Left renal pelvis (tissue), 4 donors: ENCODE measurements around the gene THRA. TPM values are rescaled to one million over a fixed set of nuclear protein-coding genes. Genes with fewer than 3 reads are reported as not detected.

ENCODE experiments used
- DNase-seq, 4 donors: peaks; one replicate each; pipeline ENCODE4 v3.0.0-alpha.2; 2013; ENCODE audit warnings: low read depth in 4 of 4, low spot score in 3 of 4
- polyA plus RNA-seq, 4 donors: library from polyadenylated mRNA; unstranded; fragments of 120-200 nt; gene quantifications; one replicate each; pipeline ENCODE4 v1.2.1, GENCODE V29; 2013; ENCODE audit not compliant: insufficient read length in 4 of 4

THRA gene
- polyA plus RNA-seq, 4 donors = 47.8 to 83.6 (median 52.8) TPM

DNA sequence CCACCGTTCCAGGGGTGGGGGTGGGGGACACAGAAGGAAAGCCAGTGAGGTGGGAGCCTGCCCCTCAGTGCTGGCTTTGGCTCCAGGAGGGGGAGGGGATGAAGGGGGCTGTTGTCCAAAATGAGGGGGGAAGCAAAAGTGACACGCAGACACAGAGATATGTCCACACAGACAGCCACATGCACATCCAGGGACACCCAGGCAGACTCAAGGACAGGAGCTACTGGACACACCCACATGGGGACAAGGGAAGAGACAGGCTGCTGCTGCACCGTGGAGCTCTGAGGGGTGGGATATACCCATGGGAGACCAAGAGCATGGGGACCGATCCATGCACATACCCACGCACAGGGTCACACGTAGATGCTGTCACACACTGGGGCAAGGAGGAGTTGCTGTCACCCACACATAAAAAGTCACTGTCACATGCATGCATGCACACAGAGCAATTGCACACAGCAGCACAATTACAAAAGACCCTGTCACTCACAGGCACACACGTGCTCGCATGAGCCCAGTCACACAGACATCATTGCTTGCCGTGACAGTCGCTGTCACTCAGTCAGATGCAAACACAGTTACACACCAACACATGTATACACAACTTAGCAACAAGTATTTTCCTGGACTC is 1.3 kb downstream of the THRA start:
- DNase-seq = no peak

DNA sequence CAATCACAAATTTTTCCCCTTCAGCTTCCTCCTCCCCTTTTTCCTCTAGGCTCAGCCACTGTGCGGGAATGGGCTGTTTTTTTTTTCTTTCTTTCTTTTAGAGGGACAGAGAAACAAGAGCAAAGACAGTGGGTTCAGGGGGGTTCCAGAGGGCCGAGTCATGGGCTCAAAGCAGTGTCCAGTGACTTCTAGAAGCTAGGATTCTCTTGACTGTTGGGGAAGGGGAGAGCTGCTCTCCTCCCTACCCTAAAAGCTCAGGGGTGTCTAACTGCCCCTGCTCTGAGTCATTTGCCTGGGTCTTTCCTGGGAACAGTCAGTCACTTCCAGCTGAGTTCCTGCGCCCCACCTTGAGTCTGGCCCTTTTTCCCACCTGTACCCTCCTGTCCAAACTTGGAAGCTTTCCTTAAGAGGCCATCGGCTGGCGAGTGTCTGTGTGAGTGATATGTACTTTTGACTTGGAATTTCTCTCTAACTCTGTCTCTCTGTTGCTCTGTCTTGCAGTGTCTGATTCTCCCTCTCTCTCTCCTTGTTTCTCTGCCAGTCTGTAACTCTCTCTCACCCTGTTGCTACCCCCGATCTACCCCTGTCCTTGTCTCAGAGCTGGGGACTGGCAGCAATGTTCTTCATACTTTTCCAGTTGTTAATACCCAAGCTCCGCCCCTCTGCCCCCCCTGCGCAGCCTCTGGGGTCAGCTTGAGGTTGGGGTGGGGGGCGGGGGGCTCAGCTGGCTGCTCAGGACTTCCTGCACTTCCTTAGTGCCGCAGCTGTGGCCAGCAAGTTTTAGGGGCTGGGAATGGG is 2.4 kb downstream of the THRA start:
- no peak for DNase-seq

DNA sequence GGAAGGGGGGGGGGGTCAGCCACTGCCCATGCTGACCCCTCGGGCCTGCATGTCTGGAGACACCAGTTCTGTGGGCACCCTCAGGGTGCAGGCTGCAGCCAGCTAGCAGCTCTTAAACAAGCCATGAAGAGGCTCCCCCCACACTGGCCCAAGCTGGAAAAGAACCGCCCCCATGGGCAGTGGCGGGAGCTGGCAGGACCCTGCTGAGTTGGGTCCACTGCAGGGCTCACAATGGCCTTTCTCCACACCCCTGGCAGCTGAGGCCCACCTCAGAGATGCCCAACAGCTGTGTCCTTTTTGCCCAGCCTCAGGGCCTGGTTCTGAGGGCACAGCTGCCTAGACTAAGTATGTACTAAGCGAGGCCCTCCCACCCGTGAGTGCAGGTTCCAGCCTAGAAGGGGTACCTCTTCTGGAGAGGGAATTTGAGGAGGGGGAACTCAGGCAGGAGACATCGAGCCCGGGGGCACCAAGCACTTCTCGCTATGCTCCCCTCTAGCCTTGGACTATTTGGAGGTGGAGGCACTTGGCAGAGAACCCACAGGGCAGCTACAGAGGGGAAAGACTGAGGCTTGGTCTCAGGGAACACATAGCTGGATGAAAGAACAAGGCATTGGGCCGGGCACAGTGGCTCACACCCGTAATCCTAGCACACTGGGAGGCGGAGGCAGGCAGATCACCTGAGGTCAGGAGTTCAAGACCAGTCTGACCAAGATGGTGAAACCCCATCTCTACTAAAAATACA is 3.2 kb downstream of the THRA start:
- no peak for DNase-seq

DNA sequence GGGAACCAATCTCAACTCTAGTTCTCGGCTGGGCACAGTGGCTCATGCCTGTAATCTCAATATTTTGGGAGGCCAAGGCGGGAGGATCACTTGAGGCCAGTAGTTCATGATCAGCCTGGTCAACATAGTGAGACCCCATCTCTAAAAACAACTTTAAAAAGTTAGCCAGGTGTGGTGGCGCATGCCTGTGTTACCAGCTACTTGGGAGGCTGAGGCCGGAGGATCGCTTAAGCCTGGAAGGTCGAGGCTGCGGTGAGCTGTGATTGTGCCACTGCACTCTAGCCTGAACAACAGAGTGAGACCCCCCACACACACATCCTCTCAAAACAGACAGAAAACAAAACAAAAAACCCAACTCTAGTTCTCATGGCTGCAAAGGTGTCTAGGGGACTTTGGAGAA is 4.9 kb downstream of the THRA start:
- no peak for DNase-seq

DNA sequence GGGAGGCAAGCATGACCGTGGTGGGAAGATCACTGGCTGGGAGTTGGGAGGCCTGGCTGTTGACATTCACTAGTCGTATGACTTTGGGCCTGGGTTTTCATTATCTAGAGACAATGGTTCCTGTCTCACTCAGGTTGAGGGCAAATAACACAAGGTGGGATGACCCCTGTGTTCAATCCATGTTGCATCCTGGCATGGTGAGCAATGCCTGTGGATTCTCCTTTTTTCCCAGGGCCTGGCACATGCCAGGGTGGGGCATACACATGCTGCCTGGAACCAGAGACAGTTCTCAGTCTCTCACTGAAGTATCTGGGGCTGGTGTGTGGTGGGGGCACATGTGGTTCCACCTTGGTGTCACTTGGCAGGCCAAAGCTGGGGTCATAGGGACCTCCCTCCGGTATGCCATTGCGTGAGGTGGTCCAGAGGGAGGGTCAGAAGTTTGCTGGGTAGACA is 5.4 kb downstream of the THRA start:
- DNase-seq = no peak

DNA sequence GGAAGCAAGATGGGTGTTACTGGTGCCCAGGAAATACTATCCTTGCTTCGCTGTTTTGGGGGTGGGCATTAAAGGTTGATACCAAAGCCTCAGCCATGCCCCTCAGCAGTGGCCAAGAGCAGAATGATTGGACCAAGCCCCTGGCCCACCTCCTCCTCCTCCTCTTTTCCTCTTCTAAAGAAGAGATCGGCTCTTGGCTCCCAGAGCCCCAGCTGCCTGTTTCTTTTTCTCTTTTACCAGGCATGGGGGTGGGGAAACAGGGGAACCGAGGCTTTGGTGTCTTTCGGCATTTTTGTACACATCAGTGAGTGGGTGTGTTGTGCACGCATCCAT is 5.8 kb downstream of the THRA start:
- no peak for DNase-seq

DNA sequence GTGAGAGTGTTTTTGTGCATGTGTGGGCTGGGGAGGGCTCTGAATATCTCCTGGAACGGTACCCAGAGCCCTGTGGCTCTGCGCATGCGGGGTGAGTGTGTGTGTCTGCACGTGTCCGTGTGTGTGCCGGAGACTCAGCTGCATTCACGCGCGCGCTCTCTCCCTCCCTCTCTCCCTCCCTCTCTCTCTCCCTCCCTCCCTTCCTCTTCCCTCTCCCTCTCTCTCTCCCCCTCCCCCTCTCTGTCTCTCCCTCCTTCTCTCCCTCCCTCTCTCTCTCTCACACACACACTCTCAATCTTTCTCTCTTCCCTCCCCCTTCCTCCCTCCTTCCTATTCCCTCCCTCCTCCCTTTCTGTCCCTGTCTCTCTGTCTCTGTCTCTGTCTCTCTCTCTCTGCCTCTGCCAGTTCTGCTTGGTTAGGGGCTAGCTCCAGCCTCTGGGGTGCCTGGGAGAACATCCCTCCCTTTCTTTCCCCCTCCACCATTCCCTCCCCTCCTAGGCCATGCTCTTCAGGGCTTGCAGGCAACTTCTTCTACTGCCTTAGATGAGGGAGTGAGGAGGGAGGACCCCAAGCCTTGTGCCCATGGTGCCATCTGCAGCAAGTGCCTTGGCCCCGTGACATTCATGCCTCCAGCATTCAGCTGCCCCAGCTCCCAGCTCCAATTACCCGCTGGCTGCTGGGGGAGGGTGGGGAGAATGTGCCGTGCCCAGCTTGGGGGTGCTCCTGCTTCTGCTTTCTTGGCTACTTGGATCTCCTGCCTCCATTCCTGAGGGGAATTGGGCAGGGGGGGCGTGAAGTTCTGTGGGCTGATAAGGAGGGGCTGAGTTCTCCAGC is 6.4 kb downstream of the THRA start:
- DNase-seq = peak in 3 of 4 donors; percentile 76 to 82 (median 79)

DNA sequence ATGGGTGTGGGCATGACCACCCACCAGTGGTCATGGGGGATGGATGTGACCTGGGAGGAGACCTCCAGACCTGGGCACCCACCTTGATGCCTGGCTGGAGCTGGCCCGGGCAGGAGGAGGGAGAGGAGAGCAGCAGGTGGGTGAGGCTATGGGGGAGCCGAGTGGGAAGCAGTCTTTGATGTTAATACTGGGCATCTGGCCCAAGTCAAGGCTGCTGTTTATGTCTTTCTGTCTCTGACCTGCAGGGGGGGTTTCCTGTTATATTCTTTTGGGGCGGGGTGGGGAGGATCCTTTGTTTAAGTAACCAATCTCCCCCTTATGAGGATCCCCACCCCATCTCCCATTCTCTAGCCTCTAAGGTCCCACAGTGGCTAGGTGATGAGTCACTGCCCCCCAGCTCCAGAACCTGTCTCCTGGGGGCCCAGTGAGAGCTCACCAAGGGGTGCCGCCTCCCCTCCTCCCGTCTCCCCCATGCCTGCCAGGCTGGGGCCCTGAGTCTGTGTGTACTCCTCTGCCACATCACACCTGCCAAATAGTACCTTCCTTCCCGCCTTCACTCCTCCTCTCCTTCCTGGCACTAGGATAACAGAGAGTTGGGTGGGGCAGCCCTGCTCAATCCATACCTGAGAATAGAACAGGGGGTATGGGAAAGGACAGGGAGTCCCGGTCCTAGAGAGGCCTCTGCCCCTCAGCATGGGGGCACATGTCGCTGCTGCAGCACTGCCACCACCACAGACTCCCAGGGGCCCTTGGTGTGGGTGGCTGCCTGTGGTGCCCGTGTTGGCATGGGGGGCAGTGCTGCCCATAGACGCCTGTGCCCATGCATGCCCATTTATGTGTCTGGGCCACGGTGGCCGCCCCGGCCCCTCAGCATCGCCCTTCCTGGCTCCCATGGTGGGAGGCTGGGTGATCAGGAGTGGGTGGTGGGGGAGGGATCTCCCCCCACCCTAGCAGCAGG is 7.3 kb downstream of the THRA start:
- no peak for DNase-seq

DNA sequence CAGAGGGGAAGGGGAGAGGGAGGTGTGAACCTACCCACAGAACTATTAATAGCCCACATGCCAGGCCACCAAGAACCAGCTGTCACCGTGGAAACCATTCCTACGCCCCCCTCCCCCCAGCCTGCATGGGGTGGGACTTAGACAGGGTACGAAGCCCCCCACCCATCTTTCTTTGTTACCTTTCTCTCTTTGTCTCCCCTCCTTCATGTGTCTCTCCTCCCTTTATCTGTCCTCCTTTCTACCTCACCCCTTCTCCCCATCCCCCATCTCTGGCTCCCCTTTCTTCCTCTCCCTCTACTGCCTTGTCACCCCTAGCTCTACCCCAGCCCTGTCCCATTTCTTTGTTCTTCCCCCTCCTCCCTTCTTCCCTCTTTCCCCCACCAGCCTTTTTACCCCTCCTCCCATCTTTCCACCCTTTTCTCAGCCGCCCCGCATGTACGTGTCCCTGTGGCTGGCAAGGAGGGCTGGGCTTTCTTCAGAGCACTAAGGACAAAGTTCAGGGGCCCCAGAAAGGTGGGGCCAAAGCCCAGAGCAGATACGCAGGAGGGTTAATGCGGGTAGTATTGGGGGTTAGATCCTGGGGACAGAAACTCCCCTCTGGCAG is 8.0 kb downstream of the THRA start:
- DNase-seq = no peak

DNA sequence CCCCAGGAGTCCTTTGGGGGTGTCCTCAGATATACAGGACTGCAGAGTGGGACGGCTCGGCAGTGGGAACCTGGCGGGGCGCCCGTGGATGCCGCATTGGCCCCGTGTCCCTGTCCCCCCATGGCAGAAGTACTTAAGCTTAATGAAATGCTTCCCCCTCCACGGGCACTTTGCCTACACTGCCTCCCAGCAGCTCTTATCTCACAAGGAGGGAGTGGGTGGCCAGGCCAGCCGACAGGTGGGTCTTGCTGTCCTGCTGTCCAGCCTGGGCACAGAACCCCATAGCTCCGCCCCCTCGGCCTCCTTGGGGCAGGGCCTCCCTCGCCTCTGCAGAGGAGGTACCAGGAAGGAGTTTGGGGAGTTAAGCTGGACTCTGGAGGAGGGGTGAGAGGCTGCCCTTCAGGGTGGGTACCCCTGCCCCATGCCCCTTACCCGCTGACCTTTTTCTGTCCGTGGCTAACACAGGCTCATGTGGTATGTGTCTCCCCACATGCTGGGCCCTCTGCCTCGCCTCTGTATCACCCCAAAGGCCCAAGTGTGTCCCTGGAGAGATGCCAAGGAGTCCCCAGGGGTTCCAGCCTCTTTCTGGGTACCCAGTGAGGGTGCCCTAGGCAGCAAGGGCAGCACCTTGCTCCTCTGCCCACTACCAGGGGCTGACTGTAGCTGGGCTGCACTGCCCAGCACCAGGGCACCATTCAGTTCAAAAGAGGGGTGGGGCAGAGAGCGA is 8.7 kb downstream of the THRA start:
- no peak for DNase-seq

DNA sequence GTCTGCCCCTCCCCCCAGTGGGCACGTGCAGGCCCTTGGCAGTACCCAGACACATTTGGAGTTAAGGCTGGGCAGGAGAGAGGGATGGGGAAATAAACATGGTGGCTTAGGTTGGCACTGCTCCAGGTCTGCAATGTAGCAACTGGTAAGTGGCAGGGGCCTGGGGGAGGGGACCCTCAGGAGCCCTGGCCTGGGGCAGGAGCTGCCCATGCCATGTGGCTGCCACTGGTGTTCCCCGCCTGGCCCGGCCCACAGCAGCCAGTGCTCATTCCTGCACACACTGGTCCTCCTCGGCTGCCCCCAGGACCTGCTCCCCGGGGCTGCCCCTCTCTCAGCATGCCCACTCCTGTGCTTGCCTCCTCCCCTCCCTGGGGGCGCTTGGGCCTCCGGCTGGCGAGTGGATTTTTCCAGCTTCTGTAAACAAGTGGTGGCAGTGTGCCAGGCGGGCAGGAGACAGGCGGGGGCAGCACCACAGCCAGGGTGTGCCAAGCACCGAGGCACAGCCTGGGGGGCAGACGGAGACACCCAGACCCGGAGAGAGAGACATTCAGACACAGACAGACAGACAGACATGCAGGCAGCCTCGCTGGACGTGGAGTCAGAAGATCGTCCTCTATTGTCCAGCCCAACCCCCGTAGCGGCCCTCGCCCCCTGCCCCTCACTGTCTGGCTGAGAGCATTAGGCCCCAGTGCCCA is 9.4 kb downstream of the THRA start:
- no peak for DNase-seq

DNA sequence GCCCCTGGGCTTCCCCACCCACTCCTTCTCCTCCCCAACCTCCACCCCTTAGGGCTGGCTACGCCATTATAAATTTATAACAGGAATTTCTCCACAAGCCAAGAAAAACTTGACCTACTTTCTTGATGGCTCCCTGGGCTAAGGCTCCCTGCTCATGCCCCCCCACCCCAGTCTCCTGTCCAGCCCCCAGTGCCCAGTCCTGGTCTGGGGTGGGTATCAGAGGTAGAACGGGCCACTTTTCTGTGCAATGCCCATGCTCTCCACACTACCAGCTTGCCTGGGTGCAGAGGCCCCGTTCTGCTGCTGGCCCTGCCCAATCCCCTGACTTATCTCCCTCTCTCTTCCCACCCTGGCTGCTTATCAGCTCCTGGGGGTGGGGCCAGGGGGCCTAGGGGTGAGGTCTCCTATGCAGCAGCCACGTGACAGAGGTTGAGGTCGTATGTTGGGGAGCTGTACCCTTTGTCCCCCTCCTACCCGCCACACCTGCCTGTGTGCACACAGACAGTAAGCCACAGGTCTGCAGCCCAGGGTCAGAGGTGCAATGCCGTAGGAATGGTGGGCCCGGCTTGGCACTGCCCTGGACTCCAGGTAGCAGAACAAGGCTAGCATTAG is 10.1 kb downstream of the THRA start:
- no peak for DNase-seq

DNA sequence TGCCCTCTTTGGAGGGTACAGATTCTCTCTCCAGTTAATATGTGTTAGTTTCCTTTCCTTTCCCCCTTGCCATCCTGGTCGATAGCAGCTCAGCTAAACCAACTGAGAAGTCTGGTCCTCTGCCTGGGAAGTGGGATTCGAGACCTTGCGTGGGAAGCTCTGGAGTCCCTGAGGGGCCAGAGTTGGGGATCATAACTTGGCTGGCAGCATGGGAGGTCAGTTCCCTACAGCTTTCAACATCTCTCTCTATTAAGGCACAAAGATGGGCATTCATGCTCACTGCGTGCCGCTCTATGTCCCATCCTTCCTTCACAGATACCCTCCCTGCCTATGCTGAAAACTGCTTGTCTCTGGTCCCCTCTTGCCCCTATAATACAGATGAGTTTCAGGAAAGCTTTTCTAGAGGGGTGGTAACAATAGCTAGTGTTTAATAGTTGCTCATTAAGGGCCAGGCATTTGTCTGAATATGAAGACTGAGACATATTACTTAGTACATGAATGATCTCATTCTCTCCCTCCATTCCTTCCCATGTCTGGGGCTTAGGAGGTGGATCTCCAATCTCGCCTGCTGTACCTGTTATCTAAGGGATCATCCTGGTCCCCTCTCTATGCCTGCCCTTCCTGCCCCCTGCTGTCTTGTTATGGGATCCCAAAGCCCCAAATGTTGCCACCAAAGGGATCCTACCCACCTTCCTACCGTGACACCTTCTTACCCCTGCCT is 10.8 kb downstream of the THRA start:
- no peak for DNase-seq

DNA sequence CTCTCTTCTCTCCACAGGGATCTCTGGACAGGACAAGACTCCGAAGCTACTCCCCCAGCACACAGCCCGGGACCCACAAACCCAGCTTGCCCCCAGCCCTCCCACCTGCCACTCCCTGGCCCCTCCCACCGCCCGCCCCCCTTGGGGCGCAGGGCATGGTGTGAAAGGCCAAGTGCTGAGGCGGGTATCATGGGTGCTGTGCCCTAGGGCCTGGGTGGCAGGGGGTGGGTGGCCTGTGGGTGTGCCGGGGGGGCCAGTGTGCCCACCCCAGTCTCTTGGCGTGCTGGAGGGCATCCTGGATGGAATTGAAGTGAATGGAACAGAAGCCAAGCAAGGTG is 11.4 kb downstream of the THRA start:
- no peak for DNase-seq

DNA sequence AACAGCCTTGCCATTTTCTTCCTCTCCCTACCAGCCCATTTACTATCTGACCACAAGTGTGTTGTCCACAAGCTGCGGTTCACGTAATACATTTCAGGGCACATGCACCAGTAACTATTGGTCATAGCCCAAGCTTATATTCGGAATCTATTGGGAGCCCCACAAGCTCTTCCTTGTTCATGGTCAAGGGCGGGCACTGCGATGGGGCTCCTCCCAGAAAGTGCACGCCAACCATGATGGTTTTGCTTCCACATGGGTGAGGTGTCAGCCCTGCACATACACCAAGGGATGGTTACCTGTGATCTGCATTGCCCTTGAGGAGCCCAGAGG is 12.1 kb downstream of the THRA start:
- DNase-seq = no peak

DNA sequence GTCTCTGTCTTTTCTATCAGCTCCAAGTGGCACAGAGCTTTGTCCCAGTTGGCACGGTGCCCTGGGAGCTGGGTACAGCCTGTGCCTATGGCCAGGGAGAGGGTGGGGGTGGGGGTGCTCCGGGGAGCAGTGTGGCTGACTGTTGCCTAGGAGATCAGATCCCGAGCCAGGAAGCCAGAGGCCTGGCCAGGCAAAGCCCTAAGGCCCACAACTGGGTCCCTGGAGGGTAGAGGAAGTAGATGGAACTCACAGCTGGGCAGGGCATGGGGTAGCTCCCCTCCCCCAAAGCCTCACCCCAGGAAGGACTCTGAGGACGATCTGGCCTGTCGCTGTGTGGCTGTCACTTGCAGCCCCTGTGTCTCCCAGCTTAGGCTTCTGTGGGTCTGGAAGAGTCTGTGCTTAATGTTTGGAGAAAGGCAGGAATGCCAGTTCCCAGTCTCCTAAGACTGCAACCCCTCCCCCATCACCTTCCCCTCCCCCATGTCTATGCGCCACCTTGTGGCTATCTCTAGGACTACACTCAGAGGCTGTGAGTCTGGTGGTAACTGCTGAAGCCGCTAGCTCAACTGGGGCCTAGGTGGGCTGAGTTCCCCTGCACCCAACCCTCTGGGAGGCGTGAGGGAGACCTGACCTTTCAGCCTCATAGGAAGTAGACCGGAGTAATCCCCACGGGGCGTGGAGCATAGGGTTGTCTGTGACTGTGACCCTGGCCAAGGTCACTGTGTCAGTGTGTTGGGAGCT is 12.6 kb downstream of the THRA start:
- DNase-seq = no peak
